Dendritic cell treated with granulocyte-macrophage colony-stimulating factor and Interleukin-4, amounts not matched to agents 40 ng/mL and 50 ng/mL, for 4 days (primary cell): Measurements from ENCODE around the gene AGTPBP1.
"Not testable (repeated sequence)": the region's sequence is repeated elsewhere in the genome, so short reads cannot be mapped to it uniquely, and the experiment has no call there.

Experiments
- H3K27ac Mint-ChIP-seq: one replicate; pipeline ENCODE4 v1.8.0; 2022; ENCODE audit warnings: mild to moderate bottlenecking, mixed read lengths
- H3K27me3 Mint-ChIP-seq: one replicate; pipeline ENCODE4 v1.8.0; 2022; ENCODE audit warnings: mild to moderate bottlenecking, mixed read lengths
- H3K36me3 Mint-ChIP-seq: one replicate; pipeline ENCODE4 v1.8.0; 2022; ENCODE audit warnings: low read depth, mixed read lengths
- H3K4me1 Mint-ChIP-seq: one replicate; pipeline ENCODE4 v1.8.0; 2022; ENCODE audit warnings: low read depth, mixed read lengths
- H3K4me3 Mint-ChIP-seq: one replicate; pipeline ENCODE4 v1.8.0; 2022; ENCODE audit warnings: mild to moderate bottlenecking, moderate library complexity, mixed read lengths
- H3K9me3 Mint-ChIP-seq: one replicate; pipeline ENCODE4 v1.8.0; 2022; ENCODE audit warnings: mixed read lengths
- intact Hi-C: fragments of 100-400 bp; cut with micrococcal nuclease; formaldehyde crosslinking; loops from one replicate; pipeline ENCODE4 v1.15.0; 2022

The AGTPBP1 gene

GRCh38 chr9:85740787-85741094, 1.0 kb downstream of the AGTPBP1 start:
- no peaks in the 10 kb centered on the region for H3K27me3 Mint-ChIP-seq
- H3K4me1 Mint-ChIP-seq, result peaks cover 34% of the 10 kb centered on the region
- no peaks in the 10 kb centered on the region for H3K36me3 Mint-ChIP-seq
- H3K9me3 Mint-ChIP-seq, result no peaks in the 10 kb centered on the region
- intact Hi-C loops, result loop anchor here (1.0 to 5.0 kb wide), 4 partner anchors 9 to 542 kb away; partner anchors contain the start of genes ISCA1 and NAA35
- peak overlapping the region; percentile 85 for H3K4me3 Mint-ChIP-seq
- H3K27ac Mint-ChIP-seq, result peak overlapping the region; percentile 96

DNA sequence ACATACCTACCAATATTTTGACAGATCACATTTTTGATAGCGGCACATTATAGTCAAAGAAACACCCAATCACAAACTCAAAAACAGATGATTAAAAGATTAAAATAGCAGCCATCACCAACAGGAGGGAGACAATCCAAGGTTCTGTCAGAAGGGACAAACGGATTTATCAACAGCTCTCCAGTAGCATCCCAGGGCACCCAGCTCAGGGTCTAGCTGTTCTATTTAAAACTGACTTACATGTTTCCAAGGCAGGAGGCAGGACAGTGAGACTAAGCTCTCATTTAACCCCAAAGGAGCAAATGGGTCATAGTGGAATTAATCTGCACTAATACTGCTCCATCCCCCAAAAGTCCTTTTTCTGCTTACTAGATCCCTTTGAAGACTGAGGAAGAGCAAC, 3.2 kb downstream of the AGTPBP1 start:
- intact Hi-C loops, result no loop called here
- H3K36me3 Mint-ChIP-seq, result no peaks in the 10 kb centered on the region
- H3K4me1 Mint-ChIP-seq, result peaks cover 26% of the 10 kb centered on the region
- no peak overlapping the region for H3K4me3 Mint-ChIP-seq
- no peaks in the 10 kb centered on the region for H3K27me3 Mint-ChIP-seq
- no peaks in the 10 kb centered on the region for H3K9me3 Mint-ChIP-seq
- H3K27ac Mint-ChIP-seq, result no peak overlapping the region

- Mint-ChIP-seq H3K27me3 (no peaks in the 10 kb centered on the region), H3K4me1 (peaks cover 30% of the 10 kb centered on the region), H3K9me3 (no peaks in the 10 kb centered on the region), H3K27ac (no peak overlapping the region), H3K4me3 (no peak overlapping the region), H3K36me3 (no peaks in the 10 kb centered on the region)
- intact Hi-C loops, result no loop called here
Observed at GRCh38 chr9:85737671-85738070, 4.1 kb downstream of the AGTPBP1 start.

GRCh38 chr9:85730916-85731630, 10.7 kb downstream of the AGTPBP1 start:
- intact Hi-C loops, result loop anchor here (1.0 to 2.0 kb wide), 2 partner anchors 9 to 14 kb away; no protein-coding TSS in a partner anchor
- H3K4me1 Mint-ChIP-seq, result peaks cover 66% of the 10 kb centered on the region
- H3K36me3 Mint-ChIP-seq, result no peaks in the 10 kb centered on the region
- H3K27me3 Mint-ChIP-seq, result no peaks in the 10 kb centered on the region
- H3K27ac Mint-ChIP-seq, result peak overlapping the region; percentile 80
- H3K4me3 Mint-ChIP-seq, result peak overlapping the region; percentile 17
- H3K9me3 Mint-ChIP-seq, result no peaks in the 10 kb centered on the region

DNA sequence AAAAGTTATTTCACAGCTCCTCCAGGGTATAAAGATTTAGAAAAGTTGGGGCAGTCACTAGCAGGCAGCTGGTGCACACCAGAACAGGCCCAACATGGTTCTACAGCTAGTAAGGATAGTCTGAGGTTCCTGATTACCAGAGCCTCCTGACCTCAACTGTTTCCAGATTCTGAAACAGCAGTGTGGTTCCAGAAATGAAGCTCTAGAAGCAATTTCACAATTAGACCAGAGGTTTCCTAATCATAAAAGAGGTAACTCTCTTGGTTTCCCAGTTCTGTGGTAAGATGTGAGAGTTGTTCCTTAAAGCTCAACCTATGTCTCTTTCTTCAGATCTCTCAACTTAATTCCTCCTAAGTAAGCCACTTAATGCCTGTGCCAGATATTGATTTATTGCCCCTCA, 11.9 kb downstream of the AGTPBP1 start:
- Mint-ChIP-seq H3K27ac (peak overlapping the region; percentile 80), H3K4me3 (no peak overlapping the region), H3K36me3 (no peaks in the 10 kb centered on the region), H3K9me3 (no peaks in the 10 kb centered on the region), H3K27me3 (no peaks in the 10 kb centered on the region), H3K4me1 (peaks cover 63% of the 10 kb centered on the region)
- intact Hi-C loops, result loop anchor here (2.0 kb wide), 1 partner anchor 13 kb away; no protein-coding TSS in a partner anchor

DNA sequence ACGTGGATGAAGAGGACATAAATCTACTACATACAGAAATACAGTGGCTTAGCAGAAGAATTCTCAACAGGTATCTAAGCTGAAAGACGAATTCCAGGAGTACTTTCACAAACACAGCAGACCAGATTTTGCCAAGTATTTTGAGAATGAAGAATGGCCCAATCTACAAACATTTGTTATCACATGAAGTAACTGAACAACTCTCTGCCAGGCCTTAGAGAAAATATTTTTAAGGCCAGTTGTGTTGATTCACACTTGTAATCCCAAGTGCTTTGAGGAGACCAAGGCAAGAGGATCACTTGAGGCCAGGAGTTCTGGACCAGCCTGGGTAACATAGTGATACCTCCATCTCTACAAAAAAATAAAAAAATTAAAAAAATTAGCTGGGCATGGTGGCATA, 14.3 kb downstream of the AGTPBP1 start:
- H3K36me3 Mint-ChIP-seq, result peaks cover 14% of the 10 kb centered on the region
- H3K9me3 Mint-ChIP-seq, result no peaks in the 10 kb centered on the region
- no peaks in the 10 kb centered on the region for H3K27me3 Mint-ChIP-seq
- H3K27ac Mint-ChIP-seq, result no peak overlapping the region
- peaks cover 59% of the 10 kb centered on the region for H3K4me1 Mint-ChIP-seq
- H3K4me3 Mint-ChIP-seq, result no peak overlapping the region
- intact Hi-C loops, result no loop called here

- H3K4me1 Mint-ChIP-seq, result peaks cover 63% of the 10 kb centered on the region
- H3K27me3 Mint-ChIP-seq, result no peaks in the 10 kb centered on the region
- H3K36me3 Mint-ChIP-seq, result peaks cover 22% of the 10 kb centered on the region
- H3K9me3 Mint-ChIP-seq, result no peaks in the 10 kb centered on the region
- no peak overlapping the region for H3K27ac Mint-ChIP-seq
- no peak overlapping the region for H3K4me3 Mint-ChIP-seq
- intact Hi-C loops, result no loop called here
Observed at GRCh38 chr9:85726737-85727136, 15.0 kb downstream of the AGTPBP1 start.

DNA sequence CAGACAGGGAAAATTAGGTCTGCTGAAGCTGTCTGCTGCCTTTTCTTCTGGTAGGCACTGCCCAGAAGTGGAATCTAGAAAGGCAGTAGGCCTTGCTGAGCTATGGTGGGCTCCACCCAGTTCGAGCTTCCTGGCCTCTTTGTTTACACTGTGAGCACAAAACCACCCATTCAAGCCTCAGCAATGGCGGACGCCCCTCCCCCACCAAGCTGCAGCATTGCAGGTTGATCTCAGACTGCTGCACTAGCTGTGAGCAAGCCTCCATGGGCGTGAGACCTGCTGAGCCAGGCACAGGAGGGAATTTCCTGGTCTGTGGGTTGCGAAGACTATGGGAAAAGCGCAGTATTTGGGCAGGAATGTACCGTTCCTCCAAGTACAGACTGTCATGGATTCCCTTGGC, 18.5 kb downstream of the AGTPBP1 start:
- H3K4me3 Mint-ChIP-seq, result no peak overlapping the region
- no peak overlapping the region for H3K27ac Mint-ChIP-seq
- intact Hi-C loops, result no loop called here
- H3K4me1 Mint-ChIP-seq, result peaks cover 58% of the 10 kb centered on the region
- peaks cover 28% of the 10 kb centered on the region for H3K36me3 Mint-ChIP-seq
- no peaks in the 10 kb centered on the region for H3K27me3 Mint-ChIP-seq
- H3K9me3 Mint-ChIP-seq, result no peaks in the 10 kb centered on the region

GRCh38 chr9:85719411-85719810, 22.3 kb downstream of the AGTPBP1 start:
- intact Hi-C loops, H3K9me3 Mint-ChIP-seq, H3K4me3 Mint-ChIP-seq, H3K27ac Mint-ChIP-seq, H3K27me3 Mint-ChIP-seq: not testable (repeated sequence)
- Mint-ChIP-seq H3K4me1 (peaks cover 77% of the 10 kb centered on the region), H3K36me3 (peaks cover 28% of the 10 kb centered on the region)

GRCh38 chr9:85717818-85718217, 23.9 kb downstream of the AGTPBP1 start:
- H3K27me3 Mint-ChIP-seq, H3K9me3 Mint-ChIP-seq, H3K27ac Mint-ChIP-seq, H3K4me3 Mint-ChIP-seq: not testable (repeated sequence)
- Mint-ChIP-seq H3K36me3 (peaks cover 17% of the 10 kb centered on the region), H3K4me1 (peaks cover 75% of the 10 kb centered on the region)
- intact Hi-C loops, result loop anchor here (2.0 kb wide), 2 partner anchors 13 to 15 kb away; no protein-coding TSS in a partner anchor

DNA sequence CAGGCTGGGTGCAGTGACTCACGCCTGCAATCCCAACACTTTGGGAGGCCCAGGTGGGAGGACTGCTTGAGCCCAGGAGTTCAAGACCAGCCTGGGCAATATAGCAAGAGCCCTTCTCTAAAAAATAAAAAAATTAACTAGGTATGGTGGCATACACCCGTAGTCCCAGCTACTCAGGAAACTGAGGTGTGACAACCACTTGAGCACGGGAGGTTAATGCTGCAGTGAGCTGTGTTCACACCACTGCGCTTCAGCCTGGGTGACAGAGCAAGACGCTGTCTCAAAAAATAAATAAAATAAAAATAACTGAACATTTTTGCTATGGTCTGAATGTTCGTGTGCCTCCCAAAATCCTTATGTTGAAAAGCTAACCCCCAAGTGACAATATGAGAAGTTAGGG, 24.5 kb downstream of the AGTPBP1 start:
- Mint-ChIP-seq H3K27me3 (no peaks in the 10 kb centered on the region), H3K4me3 (peak overlapping the region; percentile 62), H3K36me3 (peaks cover 11% of the 10 kb centered on the region), H3K27ac (peak overlapping the region; percentile 86), H3K9me3 (no peaks in the 10 kb centered on the region), H3K4me1 (peaks cover 69% of the 10 kb centered on the region)
- intact Hi-C loops, result loop anchor here (2.0 kb wide), 2 partner anchors 14 kb away; no protein-coding TSS in a partner anchor

- Mint-ChIP-seq H3K9me3 (no peaks in the 10 kb centered on the region), H3K27ac (peak overlapping the region; percentile 86), H3K27me3 (no peaks in the 10 kb centered on the region), H3K4me1 (peaks cover 60% of the 10 kb centered on the region), H3K36me3 (peaks cover 12% of the 10 kb centered on the region), H3K4me3 (peak overlapping the region; percentile 62)
- intact Hi-C loops, result loop anchor here (2.0 kb wide), 2 partner anchors 13 to 15 kb away; no protein-coding TSS in a partner anchor
Observed at GRCh38 chr9:85716031-85716877, 25.5 kb downstream of the AGTPBP1 start.

DNA sequence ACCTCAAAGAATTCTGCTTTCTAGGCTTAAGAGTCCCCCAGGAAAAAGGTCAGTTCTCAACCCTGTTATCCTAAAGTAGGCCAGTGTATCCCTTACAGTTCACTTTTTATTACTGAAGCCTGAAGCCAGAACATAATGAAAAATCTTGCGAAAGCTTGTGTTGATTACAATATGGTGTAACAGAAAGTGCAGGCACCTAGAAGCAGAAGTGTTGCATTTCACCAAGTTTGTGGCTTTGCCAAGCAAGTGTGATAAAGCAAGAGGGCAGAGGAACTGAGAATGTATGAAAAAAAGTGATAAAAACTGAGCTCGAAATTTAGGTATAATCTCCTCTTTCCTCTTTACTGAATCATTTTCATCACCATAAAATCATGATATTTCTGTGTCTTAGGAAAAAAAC, 26.2 kb downstream of the AGTPBP1 start:
- H3K4me1 Mint-ChIP-seq, result peaks cover 53% of the 10 kb centered on the region

DNA sequence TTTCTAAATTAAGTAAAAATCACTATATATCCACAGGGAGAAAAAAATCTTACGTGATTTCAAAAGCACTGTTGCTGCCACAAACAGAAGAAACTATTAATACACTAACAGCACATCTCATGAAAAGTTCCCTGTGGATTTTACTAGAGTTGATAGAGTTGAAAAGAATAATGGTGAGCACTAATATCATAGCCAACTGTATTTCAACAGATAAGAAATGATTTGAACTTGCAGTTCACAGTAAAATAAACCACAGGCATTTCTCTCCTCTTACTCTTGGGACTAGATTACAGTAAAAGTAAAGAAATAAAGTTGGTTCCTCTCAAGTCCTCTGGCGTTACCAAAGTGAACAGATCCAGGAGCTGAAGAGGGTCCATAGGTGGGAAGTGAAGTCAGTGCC, 27.9 kb downstream of the AGTPBP1 start:
- Mint-ChIP-seq H3K27ac (no peak overlapping the region), H3K27me3 (no peaks in the 10 kb centered on the region), H3K4me3 (no peak overlapping the region), H3K4me1 (peaks cover 50% of the 10 kb centered on the region), H3K9me3 (peaks cover 10% of the 10 kb centered on the region), H3K36me3 (peaks cover 15% of the 10 kb centered on the region)
- intact Hi-C loops, result no loop called here

More for the DNA sequence above, 26.2 kb downstream of the AGTPBP1 start:
- Mint-ChIP-seq H3K27ac (peak overlapping the region; percentile 86), H3K27me3 (no peaks in the 10 kb centered on the region), H3K36me3 (peaks cover 9% of the 10 kb centered on the region), H3K9me3 (no peaks in the 10 kb centered on the region), H3K4me3 (peak overlapping the region; percentile 62)
- intact Hi-C loops, result no loop called here
